WTC11 (cell line): ENCODE measurements around the gene ITPK1.

Experiments
- ESRRA ChIP-seq: sonication (generic); formaldehyde crosslinking; IDR thresholded peaks from 2 replicates; pipeline ENCODE4 v1.8.1; 2022; ENCODE audit warnings: mild to moderate bottlenecking, missing genetic modification reagents, borderline replicate concordance
- SMAD4 ChIP-seq: sonication (generic); formaldehyde crosslinking; IDR thresholded peaks from 2 replicates; pipeline ENCODE4 v1.8.0; 2022; ENCODE audit warnings: mild to moderate bottlenecking, missing genetic modification reagents
- SP1 ChIP-seq: sonication (generic); formaldehyde crosslinking; conservative IDR thresholded peaks from 2 replicates; pipeline ENCODE4 v1.8.1; 2022; ENCODE audit warnings: missing genetic modification reagents
- TCF7 ChIP-seq: sonication (generic); formaldehyde crosslinking; IDR thresholded peaks from 2 replicates; pipeline ENCODE4 v1.8.0; 2022; ENCODE audit warnings: mild to moderate bottlenecking, low read depth, missing genetic modification reagents, moderate library complexity
- ZBTB21 ChIP-seq: sonication (generic); formaldehyde crosslinking; IDR thresholded peaks from 2 replicates; pipeline ENCODE4 v1.8.1; 2023; ENCODE audit warnings: mild to moderate bottlenecking, missing genetic modification reagents, borderline replicate concordance
- ZNF232 ChIP-seq: sonication (generic); formaldehyde crosslinking; IDR thresholded peaks from 2 replicates; pipeline ENCODE4 v1.8.0; 2022; ENCODE audit warnings: mild to moderate bottlenecking, missing genetic modification reagents
- TF ChIP-seq, protein P1 (sequence below): sonication (generic); formaldehyde crosslinking; IDR thresholded peaks from 2 replicates; pipeline ENCODE4 v1.8.1; 2022; ENCODE audit warnings: low read depth, mild to moderate bottlenecking, moderate library complexity, missing genetic modification reagents, borderline replicate concordance
- TF ChIP-seq, protein P2 (sequence below): sonication (generic); formaldehyde crosslinking; IDR thresholded peaks from 2 replicates; pipeline ENCODE4 v1.8.1; 2023; ENCODE audit warnings: mild to moderate bottlenecking, missing genetic modification reagents, moderate library complexity
- TF ChIP-seq, protein P3 (sequence below): fragments of 200-600 bp; IDR thresholded peaks from 2 replicates; pipeline ENCODE4 v1.8.0; 2022; ENCODE audit warnings: antibody characterized with exemption
- TF ChIP-seq, protein P4 (sequence below): sonication (generic); formaldehyde crosslinking; IDR thresholded peaks from 2 replicates; pipeline ENCODE4 v1.8.1; 2022; ENCODE audit warnings: low read depth, missing genetic modification reagents, borderline replicate concordance

DNA sequence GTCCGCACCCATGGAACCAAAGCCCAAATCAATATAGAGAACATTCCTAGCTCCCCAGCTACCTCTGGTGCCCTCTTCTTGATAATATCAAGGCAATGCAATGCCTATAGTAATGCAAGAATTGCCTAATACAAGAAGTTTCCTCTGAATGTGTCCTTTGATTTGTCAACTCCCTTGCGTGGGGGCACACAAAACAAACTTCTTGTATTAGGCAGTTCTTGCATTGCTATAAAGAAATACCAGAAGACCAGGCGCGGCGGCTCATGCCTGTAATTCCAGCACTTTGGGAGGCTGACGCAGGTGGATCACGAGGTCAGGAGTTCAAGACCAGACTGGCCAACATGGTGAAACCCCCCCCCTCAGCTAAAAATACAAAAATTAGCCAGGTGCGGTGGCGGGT lies 10.4 kb upstream of the ITPK1 start:
- TF ChIP-seq, protein P1, sequence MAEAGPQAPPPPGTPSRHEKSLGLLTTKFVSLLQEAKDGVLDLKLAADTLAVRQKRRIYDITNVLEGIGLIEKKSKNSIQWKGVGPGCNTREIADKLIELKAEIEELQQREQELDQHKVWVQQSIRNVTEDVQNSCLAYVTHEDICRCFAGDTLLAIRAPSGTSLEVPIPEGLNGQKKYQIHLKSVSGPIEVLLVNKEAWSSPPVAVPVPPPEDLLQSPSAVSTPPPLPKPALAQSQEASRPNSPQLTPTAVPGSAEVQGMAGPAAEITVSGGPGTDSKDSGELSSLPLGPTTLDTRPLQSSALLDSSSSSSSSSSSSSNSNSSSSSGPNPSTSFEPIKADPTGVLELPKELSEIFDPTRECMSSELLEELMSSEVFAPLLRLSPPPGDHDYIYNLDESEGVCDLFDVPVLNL (CRISPR knock-in tag) = no peak
- TF ChIP-seq, protein P2, sequence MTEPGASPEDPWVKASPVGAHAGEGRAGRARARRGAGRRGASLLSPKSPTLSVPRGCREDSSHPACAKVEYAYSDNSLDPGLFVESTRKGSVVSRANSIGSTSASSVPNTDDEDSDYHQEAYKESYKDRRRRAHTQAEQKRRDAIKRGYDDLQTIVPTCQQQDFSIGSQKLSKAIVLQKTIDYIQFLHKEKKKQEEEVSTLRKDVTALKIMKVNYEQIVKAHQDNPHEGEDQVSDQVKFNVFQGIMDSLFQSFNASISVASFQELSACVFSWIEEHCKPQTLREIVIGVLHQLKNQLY (CRISPR knock-in tag) = no peak
- TF ChIP-seq ZNF232 (CRISPR knock-in tag) = no peak
- TF ChIP-seq, protein P3, sequence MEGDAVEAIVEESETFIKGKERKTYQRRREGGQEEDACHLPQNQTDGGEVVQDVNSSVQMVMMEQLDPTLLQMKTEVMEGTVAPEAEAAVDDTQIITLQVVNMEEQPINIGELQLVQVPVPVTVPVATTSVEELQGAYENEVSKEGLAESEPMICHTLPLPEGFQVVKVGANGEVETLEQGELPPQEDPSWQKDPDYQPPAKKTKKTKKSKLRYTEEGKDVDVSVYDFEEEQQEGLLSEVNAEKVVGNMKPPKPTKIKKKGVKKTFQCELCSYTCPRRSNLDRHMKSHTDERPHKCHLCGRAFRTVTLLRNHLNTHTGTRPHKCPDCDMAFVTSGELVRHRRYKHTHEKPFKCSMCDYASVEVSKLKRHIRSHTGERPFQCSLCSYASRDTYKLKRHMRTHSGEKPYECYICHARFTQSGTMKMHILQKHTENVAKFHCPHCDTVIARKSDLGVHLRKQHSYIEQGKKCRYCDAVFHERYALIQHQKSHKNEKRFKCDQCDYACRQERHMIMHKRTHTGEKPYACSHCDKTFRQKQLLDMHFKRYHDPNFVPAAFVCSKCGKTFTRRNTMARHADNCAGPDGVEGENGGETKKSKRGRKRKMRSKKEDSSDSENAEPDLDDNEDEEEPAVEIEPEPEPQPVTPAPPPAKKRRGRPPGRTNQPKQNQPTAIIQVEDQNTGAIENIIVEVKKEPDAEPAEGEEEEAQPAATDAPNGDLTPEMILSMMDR = no peak
- TF ChIP-seq ESRRA (CRISPR knock-in tag) = no peak
- TF ChIP-seq ZBTB21 (CRISPR knock-in tag) = no peak
- TF ChIP-seq SP1 (CRISPR knock-in tag) = no peak
- TF ChIP-seq, protein P4, sequence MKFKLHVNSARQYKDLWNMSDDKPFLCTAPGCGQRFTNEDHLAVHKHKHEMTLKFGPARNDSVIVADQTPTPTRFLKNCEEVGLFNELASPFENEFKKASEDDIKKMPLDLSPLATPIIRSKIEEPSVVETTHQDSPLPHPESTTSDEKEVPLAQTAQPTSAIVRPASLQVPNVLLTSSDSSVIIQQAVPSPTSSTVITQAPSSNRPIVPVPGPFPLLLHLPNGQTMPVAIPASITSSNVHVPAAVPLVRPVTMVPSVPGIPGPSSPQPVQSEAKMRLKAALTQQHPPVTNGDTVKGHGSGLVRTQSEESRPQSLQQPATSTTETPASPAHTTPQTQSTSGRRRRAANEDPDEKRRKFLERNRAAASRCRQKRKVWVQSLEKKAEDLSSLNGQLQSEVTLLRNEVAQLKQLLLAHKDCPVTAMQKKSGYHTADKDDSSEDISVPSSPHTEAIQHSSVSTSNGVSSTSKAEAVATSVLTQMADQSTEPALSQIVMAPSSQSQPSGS (CRISPR knock-in tag) = no peak
- no peak for TF ChIP-seq SMAD4 (CRISPR knock-in tag)
- no peak for TF ChIP-seq TCF7 (CRISPR knock-in tag)
